Thyroid gland (tissue), 4 donors: ENCODE data around the gene TBPL2.

Experiments used
- CTCF ChIP-seq, 6 experiments: fragments of 200-600 bp in 3 of 6; fragments of 450-650 bp in 3 of 6; sonication (generic) in 3 of 6; IDR thresholded peaks; one replicate each; pipeline ENCODE4 v1.5.1; 2016 to 2019; ENCODE audit warnings: antibody characterized with exemption in 6 of 6, mild to moderate bottlenecking in 2 of 6, inconsistent platforms in 1 of 6, moderate library complexity in 1 of 6
- POLR2A ChIP-seq, 2 donors: fragments of 450-650 bp; IDR thresholded peaks; one replicate each; pipeline ENCODE4 v1.6.1; 2017; ENCODE audit warnings: antibody characterized with exemption in 2 of 2, mild to moderate bottlenecking in 2 of 2, moderate library complexity in 1 of 2

- no peak for TF ChIP-seq CTCF (IDR thresholded peaks at IDR 0.05)
- TF ChIP-seq POLR2A (IDR thresholded peaks at IDR 0.05), result no peak
Observed at GRCh38 chr14:55451950-55452349, 11.5 kb upstream of the TBPL2 start.
